GM19463 (cell line): ENCODE results near the gene SKI.

Experiments
- ATAC-seq: cut with Tn5 transposase; IDR thresholded peaks from one replicate; pipeline ENCODE4 v1.9.1; 2021; ENCODE audit warnings: mild to moderate bottlenecking, moderate library complexity; ENCODE audit not compliant: unreplicated experiment

SKI gene

DNA sequence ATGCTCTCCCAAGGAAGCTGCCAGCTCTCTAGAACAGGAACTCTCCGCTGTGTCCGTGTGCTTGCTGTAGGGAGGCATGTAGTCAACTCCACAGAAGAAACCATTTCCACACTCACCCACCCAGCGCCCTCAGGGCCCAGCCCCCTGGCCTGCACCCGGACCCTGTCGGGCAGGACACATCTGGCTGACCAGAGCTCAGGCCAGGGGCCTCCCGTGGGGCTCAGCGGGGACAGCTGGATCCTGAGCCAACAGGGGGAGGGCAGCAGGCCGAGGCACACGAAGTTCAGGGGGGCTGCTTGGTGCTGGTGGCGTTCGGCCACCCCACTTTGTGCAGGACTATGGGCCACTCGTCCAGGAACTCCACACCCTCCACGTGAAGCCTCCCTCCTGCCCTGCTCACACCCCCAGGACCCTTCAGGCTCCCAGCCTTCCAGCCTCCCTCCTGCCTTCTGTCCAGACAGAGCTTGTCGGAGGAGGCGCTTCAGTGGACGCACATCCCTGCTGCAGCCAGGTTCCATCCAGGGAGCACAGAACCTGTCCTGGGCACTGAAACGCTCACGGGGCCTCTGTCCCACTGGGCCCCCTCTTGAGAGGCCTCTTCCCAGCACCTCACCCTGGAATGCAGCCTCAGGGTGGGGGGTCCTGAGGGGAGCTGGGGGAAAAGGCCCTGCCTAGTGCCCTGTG lies 18.6 kb upstream of the SKI start:
- no peak for ATAC-seq

- ATAC-seq = no peak
Measured at GRCh38 chr1:2210084-2210653, 17.9 kb upstream of the SKI start.

- no peak for ATAC-seq
Measured at GRCh38 chr1:2210786-2211185, 17.3 kb upstream of the SKI start.

DNA sequence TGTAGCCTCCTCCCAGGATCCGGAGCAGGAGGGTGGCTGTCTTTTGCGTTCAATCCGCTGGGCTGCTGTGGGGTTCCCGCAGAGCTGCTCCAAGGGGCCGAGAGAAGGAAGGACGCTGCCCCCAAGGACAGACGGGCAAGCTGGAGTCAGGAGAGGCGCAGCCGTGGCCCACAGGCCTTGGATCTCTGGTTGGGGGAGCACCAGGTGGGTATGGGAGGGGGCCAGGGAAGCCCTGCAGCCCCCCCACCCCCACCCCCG lies 15.9 kb upstream of the SKI start:
- ATAC-seq = no peak

GRCh38 chr1:2212532-2213491 lies 15.3 kb upstream of the SKI start:
- ATAC-seq = no peak

DNA sequence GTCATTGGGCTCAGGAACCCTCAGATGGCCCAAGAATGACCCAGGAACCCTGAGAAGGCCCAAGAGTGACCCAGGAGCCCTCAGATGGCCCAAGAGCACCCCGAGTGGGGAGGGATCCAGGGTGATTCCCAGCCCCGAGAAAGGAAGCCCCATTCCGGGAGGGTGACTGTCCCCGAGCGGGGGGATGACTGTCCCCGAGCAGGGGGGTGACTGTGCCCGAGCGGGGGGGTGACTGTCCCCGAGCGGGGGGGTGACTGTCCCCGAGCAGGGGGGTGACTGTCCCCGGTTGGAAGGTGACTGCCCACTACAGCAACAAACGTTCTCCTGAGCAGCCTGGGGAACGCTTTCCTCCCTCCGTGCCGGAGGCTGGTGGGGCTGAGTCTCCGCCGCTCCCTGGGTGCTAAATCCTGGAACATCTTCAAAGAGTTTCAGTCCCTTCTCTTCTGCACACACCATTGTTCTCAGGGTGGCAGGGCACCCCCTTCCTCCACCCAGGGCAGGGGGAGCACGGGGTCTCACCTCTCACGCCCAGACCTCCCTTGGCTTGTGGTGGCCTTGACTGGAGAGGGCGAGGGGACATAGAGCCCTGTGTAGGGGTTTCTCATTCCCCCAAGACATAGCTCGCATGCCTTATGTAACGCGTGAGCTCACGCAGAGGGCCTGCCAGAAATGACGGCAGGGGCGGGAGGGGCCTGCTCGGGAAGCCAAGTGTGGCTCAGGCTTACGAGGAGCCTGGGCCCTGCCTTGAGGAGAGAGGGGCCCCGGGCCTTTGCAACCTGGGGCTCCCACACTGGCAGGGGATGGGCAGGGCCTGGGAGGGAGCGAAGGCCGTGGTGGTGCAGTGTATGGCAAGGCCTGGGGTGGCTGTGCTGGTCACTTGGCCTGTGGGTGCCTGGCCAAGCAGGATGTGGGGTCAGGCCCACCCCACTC lies 14.3 kb upstream of the SKI start:
- no peak for ATAC-seq

DNA sequence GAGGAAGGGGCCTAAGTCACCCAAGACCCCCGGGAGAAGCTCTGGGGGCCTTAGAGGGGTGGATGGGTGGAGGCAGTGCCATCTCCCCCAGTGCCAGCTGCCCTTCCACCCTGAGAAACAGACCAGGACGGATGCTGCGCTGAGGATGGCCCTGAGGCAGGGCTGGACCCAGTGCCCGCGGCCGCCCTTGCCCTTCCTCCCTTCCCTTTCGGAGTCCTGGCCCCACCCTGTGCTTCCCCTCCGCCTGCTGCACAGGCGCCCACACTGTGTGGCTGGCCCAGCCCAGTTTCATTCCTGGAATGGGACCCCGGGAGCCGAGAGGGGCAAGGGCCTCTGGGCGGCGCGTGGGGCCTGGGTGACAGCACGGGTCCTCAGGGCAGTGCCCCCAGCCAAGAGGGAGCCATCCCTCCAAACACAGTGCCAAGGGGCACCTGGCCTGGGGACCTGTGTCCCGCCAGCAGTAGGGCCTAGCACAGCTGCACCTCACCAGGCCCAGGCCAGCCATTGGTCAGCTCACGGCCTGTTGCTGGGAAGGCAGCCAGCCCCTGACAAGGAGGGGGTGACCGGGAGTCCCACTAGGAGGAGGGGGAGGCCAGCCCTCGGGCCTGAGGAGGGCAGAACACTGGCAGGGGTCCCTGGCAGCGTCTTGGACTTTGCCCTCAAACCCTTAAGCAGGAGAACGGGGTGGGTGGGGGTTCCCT lies 13.4 kb upstream of the SKI start:
- ATAC-seq = no peak

DNA sequence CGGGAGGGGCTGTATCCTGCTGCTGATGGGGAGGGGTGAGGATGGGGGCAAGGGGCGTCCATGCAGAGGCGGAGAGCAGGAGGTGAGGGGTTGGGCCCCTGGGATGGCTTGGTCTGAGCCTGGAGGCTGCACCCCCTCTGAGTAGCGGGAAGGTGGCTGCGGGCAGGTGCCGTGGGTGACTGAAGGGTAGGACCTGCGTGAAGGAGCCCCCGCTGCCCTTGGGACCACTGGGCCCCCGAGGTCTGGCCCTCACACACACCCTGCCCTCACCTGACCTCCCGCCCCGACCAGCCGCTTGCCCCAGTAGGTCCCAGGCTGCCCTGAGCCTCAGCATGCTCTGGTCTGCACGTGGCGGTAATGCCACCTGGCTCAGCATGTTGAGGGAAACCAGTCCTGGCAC lies 12.8 kb upstream of the SKI start:
- ATAC-seq = no peak

DNA sequence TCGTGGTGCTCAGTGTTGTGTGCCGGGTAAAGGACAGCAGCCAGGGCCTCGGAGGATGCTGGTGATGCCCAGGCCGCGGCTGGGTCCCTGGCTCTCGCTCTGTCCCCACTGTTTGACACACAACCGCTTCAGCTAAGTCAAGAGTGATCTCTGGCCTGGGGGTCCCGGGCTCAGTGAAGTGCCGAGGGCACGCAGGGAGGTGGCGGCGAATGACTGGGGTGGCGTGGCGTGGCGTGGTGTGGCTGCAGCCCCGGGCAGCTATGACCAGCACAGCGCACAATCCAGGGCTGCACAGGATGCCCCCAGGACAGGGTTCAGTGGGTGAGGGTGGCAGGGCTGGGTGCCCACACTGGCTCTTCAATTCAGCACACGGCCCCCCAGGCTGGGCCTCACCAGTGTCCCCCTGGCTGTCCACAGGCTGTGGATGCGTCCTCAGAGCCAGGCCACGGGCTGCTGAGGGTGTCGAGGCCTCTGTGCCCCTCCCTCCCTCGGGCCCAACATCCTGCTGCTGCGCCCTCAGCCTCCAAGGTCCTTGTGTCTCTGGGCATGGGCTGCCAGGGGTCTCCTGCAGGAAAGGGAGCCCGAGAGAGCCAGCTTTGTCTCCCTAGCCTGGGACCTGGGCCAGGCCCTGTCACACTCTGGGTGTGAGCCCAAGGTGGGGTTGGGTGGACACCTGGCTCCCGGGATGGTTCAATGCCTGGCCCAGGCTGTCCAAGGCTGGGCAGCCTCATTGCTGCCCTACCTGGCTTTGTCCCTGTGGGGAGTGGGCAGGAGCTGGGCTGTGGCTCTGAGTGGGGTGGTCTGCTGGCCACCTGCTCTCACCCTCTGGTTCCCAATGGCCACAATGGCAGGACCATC lies 12.0 kb upstream of the SKI start:
- no peak for ATAC-seq

DNA sequence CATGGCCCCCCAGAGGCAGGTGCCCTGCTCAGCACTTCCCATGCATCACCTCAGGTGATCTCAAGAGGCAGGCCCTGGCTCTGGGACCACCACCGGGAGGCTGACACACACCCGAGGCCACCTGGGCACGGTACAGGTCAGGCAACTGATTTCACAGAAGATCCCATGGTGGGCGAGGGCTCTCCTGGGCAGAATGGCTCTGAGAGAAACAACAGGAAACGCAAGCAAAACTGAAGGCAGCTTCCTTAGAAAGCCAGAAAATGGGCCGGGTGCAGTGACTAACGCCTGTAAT lies 11.4 kb upstream of the SKI start:
- ATAC-seq = no peak

GRCh38 chr1:2221271-2221670 lies 6.8 kb upstream of the SKI start:
- no peak for ATAC-seq

DNA sequence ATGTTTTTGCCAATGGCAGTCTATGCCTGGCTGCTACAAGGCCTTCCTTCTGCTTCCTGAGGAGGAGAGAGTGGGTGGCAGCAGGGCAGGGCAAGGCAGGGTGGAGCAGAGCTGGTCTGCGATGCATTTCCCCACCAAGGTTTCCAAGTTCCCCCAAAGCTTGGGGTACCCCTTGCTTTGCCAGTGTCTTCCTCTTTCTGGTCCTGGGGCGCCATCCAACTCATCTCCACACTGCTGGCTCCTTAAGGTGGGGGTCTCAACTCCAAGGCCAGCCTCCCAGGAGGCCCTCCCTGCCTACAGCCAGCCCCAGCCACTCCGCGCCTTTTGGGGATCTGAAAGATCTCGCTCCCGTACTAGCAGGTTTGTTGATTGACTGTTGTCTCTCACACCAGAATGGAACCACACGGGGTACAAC lies 3.9 kb upstream of the SKI start:
- no peak for ATAC-seq

DNA sequence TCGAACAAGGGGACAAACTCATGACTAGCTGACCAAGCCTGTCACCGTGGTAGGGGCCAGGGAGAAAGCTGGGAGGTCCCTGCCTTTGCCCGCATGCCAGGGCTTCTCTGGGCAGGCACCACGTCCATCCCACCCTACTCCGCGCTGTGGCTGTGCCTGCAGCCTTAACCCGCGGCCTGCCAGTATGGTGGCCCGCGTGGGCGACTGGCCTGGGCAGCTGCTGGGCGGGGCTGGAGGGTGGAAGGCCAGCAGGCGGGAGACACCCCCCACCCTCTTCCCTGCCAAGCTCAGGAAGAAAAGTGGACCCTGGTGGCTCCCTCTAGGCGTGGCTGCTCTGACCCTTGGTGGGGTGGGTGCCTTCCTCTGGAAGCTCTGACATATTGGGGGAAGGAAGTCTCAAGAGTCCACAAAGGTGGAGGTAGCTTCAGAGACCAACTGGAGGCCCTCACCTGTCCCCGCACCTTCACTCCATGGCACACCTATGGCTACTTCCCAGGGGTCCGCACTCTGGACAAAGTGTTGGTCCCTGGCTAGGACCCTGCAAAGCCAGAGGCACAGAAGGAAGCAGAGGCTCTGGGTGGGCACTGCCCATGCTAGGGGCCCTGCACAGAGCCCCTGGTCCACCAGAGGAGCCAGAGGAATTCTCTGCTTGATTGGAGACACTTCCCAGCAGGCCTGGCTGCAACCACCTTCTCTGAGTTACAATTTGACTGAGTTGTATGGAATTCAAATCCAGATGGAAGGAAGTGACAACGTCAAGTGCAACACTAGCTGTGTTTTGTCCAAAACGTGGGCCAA lies 3.3 kb upstream of the SKI start:
- ATAC-seq = no peak

GRCh38 chr1:2226525-2227345 lies 1.4 kb upstream of the SKI start:
- no peak for ATAC-seq

GRCh38 chr1:2227346-2228156 lies 568 bp upstream of the SKI start:
- ATAC-seq = peak; percentile 90

DNA sequence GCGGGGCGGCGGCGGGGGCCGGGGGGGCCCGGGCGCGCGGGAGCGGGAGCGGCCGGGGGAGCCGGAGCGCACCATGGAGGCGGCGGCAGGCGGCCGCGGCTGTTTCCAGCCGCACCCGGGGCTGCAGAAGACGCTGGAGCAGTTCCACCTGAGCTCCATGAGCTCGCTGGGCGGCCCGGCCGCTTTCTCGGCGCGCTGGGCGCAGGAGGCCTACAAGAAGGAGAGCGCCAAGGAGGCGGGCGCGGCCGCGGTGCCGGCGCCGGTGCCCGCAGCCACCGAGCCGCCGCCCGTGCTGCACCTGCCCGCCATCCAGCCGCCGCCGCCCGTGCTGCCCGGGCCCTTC lies 546 bp downstream of the SKI start:
- ATAC-seq = no peak
